Activated CD4-positive, CD25-positive, alpha-beta regulatory T cell treated with anti-CD3 and anti-CD28 coated beads, Interleukin-2, amount 50 U/mL, for 24 hours (primary cell): ENCODE data around the gene MINK1.
A peak's percentile ranks its signal among the peaks of the same experiment; 100 is the strongest.

ENCODE experiments used
- ATAC-seq, 2 donors: fragments of 150-1000 bp; cut with Tn5 transposase; one replicate each; pipeline ENCODE4 v1.10.0; 2021; ENCODE audit warnings: mild to moderate bottlenecking in 1 of 2, moderate library complexity in 1 of 2

The MINK1 gene

DNA sequence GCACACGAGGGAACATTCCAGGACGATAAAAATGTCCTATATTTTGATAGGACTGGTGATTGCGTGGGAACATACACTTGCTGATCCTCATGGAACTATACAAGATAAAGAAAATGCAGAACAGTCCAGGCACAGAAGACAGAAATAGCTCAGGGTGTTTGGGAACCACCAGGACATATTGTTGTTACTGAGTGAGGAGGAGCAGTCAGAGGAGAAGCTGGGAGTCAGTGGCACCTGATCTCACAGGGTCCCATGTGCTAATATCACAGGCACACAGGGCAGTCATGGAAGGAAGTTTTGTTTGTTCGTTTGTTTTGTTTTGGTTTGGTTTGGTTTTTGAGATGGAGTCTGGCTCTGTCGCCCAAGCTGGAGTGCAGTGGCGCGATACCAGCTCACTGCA is 20.4 kb upstream of the MINK1 start:
- no peak for ATAC-seq

DNA sequence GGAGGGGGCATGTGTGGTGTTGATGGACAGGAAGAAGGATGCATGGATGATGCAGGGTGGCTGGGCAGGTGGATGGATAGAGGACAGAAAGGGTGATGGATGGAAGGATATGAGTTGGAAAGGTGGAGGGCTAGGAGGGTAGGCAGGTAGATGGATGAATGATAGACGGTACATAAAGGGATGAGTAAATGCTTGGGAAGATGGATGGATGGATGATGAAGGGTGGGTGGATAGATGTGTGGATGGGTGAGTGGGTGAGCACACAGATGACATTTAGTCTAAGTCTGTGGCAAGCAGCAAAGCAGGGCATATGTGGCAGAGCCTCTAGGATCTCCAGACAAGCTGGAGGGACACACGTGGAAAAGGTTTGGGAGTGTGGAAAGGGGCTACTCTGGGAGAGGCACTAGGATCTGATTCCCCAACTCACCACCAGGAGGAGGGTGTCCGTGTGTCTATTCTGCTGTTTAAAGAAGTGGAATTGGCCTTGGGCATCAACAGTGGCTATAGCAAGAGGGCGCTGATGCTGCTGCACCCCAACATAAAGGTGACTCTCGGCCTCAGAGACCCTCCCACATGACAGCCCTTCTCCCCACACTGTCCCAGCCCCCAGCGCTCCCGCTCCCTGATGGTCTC is 18.0 kb upstream of the MINK1 start:
- ATAC-seq: no peak

DNA sequence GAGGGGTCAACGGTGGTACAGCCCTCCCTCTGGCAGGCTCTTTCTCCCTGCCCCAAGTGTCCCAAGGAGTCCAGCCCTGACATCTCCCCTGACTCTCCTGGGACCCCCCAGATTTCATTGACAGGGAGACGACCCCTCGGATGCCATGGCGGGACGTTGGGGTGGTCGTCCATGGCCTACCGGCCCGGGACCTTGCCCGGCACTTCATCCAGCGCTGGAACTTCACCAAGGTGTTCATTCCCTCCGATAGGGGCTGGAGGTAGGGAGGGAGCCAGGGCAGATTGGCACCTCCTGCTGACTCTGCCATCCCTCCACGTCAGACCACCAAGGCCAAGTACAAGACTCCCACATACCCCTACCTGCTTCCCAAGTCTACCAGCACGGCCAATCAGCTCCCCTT is 16.3 kb upstream of the MINK1 start:
- ATAC-seq: no peak

DNA sequence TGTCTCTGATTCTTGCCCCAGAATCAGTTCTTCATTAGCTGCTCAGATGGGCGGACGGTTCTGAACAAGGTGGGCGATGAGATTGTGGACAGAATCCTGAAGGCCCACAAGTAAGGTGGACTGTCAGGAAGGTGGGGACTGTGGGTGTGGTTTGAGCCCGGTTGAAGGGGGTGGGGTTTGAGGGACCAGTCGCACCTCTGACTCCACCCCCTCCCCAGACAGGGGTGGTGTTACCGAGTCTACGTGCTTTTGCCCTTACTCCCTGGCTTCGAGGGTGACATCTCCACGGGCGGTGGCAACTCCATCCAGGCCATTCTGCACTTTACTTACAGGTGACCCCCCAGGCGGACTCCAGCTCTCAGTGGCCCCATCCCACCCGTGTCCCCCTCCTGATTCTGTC is 14.9 kb upstream of the MINK1 start:
- ATAC-seq: no peak

DNA sequence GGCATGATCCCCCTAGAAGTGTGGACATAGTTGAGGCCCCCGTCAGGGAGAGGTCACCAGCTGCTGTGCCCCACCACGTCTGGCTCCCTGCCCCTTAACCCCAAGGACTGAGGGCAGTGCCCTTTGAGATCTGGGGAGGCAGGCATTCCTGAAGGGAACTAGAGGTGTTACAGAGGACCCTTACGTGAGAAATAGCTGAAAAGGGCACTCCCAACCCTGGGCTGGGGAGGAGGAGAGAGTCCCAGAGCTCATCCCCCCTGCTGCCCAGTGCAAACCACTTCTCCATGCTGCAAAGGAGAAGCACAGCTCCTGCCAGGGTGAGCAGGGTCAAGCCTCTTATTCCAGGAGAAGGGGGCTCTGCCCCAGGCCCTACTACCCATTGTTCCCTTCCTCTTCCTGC is 10.3 kb upstream of the MINK1 start:
- no peak for ATAC-seq

DNA sequence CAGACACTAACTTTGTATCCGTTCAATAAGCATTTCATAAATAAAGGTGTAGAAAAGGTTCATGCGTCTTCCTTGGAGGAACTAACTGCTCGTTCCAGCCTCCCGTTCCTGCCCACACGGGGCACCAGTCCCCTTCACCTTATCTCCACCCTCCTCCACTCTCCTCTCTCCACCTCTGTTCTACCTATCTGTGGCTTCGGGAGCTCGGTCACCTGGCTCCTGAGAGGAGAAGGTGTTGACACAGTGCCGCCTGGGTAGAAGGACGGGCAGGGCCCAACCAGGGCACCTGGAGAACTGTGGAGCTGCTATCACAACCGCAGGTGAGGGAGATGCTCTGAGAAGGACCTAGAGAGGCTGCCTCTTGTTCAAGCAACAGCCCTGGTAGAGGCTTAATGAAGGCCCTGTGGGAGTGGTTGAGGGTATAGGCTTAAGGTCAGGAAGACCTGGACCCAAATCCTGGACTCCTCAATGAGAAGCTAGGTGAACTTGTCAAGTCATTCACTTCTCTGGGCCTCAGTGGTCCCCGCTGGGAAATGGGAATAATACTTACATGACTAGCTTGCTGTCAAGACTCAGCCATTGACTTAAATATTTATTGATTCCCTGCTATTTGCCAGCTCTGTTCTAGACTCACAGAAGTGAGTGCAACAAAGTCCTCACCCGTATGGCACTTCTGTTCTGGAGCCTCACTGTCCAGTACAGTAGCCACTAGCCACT is 9.6 kb upstream of the MINK1 start:
- ATAC-seq: no peak

DNA sequence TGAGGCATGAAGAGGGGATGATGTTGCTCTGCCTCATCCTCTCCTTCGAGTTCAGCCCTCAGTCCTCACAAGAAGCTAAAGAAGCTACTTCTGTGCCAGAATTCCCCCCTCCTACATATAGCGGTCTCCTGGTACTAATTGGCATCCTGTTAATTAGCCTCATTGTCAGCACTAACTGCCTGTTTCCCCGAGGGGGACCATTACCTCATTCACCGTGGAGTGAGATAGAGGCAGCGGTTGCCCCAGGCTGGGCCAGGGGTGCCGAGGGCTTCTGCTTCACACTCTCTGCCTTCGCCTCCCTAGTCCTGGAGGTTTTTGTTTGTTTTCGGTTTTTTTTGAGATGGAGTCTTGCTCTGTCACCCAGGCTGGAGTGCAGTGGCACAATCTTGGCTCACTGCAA is 5.7 kb upstream of the MINK1 start:
- ATAC-seq: no peak

DNA sequence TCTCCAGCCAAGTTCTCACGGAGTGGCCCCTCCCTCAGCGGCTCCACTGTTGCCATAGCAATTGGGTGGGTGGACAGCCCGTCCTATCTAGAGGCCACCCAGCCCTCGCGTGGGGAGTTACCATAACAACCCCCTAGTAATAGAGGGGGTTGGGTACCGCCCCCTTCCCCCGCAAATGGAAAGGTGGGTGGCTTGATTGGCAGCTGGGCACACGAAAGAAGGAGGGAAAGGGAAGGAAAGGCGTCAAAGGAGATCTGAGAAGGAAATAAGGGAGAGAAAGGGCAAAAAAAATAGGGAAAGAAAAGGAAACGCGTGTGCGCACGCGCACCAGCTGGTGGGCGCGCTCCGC is 337 bp upstream of the MINK1 start:
- ATAC-seq: peak; percentile 10 to 22

DNA sequence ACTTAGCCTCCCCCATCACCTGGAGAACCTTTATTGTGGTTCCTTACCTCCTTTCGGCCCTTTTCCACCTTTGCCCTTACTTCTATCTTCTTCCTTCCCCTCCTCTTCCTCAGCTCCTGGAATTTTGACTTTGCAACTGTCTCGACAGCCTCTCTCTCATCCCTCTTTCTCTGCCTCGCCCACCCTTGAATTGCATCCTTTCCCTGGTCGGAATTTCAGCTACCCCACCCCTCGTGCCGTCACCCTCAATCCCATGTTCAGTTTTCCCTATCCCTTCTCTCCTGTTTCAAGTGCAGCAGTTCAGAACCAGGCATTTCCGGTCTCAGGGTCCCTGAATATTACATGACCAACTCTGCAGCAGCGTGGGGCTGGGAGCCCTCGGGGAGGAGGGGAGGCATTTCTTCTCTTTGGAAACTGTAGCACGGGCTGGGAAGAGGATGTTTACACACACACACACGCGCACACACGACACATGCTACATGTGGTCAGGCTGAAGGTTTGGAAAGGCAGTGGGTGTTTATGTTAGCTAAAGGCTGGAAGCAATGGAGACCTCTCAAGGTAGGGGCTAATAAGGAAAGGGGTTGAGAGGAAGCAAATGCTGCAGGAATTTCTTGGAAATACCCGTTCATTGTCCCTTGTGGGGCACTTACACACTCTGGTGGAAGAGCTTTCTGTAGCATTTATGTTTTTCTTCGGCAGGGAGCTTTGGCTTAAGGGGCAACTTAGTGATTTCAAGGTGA is 971 bp downstream of the MINK1 start:
- ATAC-seq: no peak

DNA sequence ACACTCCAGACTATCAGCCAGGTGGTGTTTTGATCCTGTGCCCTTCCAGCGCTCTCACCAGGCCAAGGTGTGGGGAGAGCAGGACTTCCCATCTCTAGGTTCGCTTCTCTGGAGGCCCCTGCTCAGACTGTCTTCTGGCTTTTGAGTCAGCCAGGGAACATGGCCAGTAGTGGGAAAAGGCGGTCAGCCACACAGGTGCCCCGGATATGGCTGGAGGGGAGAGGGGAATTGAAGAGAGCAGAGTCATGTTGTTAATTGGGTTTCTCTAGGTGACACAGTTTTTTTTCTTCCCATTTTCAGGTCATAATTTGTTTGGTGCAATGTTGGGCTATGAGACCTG is 1.5 kb downstream of the MINK1 start:
- no peak for ATAC-seq

DNA sequence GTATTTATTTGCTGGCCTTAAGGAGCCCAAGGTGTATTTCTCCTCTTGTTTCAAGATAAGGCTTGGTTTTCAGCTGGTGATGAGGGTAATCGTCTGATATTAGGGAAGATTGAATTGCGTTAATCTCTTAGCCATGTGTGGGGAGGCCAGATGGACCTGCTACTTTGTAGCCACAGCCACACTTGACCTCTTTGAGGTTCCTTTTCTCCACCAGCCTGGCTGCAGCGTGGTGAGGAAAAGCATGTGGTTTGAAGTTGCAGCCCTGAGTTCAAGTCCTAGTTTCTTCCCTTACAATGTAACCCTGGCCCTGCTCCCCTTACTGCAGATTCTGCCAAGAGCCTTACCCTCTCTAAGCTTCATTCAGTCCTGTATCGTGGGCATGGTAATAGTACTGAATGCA is 3.1 kb downstream of the MINK1 start:
- no peak for ATAC-seq

DNA sequence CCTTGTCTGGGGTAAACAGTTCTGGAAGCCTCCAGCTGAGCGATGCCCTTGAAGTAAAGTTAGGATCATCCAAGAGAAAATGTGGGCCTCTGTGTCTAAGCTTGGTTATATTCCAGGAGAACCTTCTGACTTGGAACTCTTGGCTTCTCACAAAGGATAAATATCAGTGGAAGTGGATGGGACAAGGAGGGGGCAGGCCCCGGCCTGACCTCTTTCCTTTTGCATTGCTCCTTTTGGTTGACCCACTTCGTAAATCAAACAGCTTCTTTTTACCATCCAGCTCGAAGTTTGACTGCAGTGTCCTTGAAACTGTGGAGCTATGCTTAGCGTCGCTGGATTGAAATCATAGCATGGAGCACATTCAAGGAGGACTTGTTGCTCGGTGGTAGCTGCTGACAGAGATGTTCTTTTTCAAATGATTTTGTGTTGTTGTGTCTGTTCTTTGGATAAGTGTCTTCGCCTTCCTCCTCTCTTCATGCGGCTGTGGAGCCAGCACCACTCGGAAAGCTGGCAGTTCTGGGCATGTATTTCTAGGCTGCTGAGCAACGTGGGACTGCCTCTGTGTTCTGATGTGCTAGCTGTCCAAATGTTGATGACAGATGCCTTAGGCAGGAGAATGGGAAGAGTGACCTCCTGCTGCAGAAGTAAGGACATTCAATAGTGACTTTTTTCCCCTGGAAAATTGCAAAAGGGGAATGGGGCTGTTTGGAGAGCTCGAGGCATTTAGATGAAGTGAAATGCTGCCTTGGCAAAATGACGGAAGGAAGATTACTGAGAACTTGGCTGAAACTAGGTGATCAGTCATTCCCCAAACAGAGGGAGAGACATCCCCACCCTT is 4.5 kb downstream of the MINK1 start:
- ATAC-seq: no peak

DNA sequence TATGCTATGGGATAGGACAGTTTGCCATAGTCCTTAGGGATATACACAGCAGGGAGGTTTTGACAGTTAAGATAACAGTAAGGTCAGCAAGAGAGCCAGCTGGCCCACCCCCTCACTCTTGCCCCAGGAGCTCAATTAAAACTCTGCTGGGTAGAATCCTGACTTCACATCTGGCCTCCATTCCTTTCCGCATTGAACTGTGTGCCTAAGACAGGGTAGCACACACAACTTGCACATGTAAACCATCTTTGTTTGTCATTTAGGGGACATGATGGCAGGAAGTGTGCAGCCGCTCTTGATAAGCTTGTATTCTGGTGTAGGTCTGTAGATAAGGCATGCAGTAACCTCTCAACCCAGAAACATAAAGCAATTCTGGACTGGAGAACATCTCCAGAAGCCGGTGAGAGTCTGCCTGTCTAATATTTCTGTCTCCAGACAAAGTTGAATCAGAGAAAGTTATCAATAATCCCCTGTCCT is 5.2 kb downstream of the MINK1 start:
- no peak for ATAC-seq

DNA sequence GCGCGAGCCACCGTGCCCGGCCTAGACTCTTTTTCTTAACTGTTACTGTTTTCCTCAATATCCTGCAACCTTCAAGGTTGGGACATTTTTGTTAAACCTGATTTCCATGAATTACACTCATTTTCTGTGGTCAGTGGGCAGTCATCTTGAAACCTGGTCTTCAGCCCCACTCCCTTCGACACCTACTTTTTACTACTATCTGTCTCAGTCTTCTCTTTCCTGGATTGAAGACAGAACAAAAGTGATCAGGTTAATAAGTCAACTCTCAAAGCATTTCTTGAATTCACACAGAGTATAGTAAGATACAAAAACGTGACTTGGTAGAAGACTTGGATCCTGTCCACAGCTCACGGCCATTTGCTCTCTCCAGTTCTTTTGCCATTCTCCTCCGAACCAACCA is 6.1 kb downstream of the MINK1 start:
- ATAC-seq: no peak

DNA sequence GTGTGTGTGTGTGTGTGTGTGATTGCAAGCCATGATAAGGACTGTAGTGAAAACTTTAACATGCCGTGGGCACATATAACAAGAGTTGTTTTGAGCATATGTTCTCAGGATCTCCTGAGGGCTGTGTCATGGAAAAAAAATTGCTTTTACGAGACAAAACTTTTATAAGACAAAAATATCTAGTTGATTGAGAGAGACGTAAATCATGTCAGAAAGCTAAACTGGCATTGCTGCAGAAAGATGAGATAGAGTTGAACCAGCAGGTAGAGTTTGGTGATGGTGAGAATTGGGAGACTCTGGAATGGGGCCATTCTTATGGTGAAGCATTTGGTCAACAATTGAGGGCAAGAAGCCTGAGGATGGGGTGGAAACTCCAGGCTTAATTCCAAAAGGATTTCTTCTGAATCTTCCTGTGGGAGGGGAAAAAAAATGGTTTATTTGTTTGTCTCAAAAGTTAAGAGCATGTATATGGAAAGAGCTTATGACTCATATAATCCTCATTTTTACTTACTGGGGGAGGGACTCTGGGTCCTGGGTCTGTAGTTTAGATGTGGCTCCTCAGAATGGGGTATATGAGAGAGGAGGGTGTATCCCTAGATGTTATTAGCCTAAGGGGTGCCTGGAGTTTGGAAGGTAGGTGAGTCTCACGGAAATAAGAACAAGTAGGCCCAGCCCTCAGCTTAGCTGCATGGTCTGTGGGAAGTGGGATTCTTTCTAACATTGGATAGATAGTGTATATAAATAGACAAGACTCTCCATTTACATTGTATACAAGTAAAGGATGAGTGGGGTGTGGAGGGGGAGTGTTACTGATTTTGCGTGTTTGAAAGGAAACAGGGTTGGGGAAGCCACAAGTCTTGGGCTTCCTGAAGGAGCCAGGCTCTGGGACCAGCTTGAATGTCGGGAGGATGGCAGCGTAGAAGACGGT is 7.1 kb downstream of the MINK1 start:
- ATAC-seq: peak in 1 of 2 donors; percentile 11

DNA sequence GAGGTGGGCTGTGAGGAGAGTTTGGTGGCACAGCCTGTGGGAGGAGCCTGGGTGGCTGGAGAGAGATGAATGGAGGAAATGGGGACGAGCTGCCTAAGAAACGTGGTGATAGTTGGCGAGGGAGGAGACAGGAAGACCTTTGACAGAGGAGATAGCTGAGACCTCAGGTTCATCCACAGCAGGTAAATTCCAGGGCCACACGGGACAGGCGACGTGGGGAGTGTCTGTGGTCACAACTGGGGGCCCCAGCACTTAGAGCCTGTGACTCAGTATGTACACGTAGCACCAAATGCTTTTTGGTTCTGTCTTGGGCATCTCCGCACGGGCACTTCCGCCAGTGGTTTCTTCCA is 7.7 kb downstream of the MINK1 start:
- peak; percentile 87 to 91 for ATAC-seq

DNA sequence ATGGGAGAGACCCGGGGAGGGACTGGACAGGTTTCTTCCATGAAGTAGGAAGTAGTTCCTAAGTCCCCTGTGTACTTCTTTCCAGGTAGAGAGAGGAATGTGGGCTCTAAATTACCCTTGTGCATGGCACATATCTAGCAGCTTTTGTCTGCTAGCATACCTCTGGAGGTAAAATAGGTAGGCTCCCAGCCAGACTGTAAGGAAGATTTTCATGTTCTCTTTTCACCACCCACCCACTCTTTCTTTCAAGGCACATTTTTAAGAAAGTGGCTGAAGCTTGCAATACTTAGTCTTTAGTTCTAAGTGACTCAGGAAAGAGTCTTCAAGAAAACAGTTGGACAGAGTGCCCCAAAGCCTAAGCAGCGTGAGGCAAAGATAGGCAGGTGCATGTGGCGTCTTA is 9.2 kb downstream of the MINK1 start:
- ATAC-seq: no peak

DNA sequence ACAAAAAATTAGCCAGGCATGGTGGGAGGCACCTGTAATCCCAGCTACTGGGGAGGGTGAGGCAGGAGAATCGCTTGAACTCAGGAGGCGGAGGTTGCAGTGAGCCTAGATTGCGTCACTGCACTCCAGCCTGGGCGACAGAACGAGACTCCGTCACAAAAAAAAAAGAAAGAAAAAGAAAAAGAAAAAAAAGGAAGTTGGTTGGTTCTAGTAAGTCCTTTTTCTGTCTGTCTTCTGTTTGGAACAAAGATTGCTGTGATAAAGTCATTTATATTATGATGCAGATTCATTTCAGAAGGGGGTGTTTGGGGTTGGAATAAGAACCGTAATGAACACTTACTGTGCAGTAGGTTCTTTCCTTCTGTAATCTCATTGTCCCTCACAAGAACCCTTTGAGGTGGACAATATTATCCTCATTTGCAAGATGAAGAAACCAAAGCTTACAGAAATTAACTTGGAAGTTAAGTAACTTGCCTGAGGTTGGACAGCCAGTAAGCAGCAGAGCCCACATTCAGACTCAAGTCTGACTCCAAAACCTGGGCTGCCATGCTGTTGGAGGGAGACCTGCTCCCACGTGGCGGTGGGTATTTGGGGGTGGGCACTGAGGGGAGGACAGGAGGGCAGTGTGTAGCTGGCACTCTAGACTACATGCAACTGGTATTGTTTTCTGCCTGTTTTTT is 10.3 kb downstream of the MINK1 start:
- ATAC-seq: no peak

DNA sequence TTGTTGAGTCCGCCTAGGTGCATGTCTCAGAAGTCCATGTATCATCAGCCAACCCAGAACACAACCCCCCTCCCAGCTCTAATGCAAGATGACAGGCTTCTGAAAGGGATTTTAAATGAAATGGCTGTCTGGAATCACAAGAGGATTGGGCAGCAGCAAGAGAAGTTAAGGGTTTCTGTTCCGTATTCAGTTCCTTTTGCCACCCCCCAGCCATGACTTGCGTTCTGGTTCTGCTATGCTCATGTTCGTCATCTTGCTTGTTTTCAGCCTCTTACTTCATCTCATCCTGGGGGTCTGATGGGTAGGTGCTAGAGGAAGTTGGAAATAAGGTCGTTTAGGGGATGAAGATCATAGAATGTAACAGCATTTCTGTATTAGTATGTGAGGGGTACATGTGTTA is 12.0 kb downstream of the MINK1 start:
- no peak for ATAC-seq

DNA sequence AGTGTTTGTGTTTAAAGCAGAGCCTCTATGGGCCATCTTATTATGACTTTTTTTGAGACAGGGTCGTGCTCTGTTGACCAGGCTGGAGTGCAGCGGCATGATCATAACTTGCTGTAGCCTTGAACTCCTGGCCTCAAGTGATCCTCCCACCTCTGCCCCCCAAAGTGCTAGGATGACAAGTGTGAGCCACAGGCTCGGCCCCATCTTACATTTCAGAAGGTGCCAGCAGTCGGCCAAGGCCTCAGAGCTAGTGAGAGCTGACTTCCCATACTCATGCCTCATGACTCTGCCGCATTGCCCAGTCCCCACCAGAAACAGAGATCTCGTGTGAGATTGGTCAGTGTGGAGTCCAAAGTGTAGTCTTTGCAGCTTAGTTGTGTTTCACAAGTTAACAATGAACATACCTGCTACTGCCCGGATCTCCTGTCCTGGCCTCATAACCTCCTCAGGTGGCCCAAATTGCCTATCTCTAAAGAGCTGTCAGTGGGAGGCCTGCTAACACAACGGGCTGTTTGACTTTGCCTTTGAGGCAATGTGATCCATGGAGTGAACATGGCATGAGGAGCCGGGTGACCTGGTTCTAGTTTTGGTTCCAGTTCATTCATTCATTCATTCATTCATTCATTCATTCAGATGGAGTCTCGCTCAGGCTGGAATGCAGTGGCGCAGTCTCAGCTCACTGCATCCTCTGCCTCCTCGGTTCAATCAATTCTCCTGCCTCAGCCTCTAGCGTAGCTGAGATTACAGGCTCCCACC is 13.7 kb downstream of the MINK1 start:
- ATAC-seq: no peak

DNA sequence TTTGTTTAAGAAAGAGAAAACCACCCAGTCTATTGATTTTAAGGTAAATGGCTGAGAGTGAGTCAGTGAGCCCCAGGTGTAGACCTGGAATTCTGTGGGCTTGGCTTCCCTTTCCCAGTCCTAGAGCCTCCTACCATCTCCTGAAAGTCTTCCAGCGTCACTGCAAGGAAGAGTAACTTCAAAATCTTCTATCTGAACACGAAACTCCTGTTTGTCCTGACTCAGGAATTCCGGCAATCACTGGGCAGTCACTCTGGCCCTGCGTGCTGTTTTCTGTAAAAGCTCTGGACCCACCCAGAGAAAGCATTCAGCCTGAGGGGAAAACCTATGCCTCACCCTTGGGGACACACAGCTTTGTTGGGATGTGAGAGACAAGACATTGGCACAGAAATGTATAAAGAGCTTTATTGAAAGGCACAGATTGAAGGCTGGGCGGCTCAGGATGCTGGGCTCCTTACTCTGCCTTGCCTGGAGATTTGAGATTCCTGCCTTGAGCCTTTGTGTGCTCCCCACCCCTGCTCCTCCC is 15.9 kb downstream of the MINK1 start:
- no peak for ATAC-seq
